Dendritic cell treated with granulocyte-macrophage colony-stimulating factor and Interleukin-4, amounts not matched to agents 40 ng/mL and 50 ng/mL, for 4 days (primary cell): ENCODE measurements around the gene TMEM190.

ENCODE experiments used
- H3K27ac Mint-ChIP-seq: one replicate; pipeline ENCODE4 v1.8.0; 2022; ENCODE audit warnings: mild to moderate bottlenecking, mixed read lengths
- H3K27me3 Mint-ChIP-seq: one replicate; pipeline ENCODE4 v1.8.0; 2022; ENCODE audit warnings: mild to moderate bottlenecking, mixed read lengths
- H3K36me3 Mint-ChIP-seq: one replicate; pipeline ENCODE4 v1.8.0; 2022; ENCODE audit warnings: low read depth, mixed read lengths
- H3K4me1 Mint-ChIP-seq: one replicate; pipeline ENCODE4 v1.8.0; 2022; ENCODE audit warnings: low read depth, mixed read lengths
- H3K4me3 Mint-ChIP-seq: one replicate; pipeline ENCODE4 v1.8.0; 2022; ENCODE audit warnings: mild to moderate bottlenecking, moderate library complexity, mixed read lengths
- H3K9me3 Mint-ChIP-seq: one replicate; pipeline ENCODE4 v1.8.0; 2022; ENCODE audit warnings: mixed read lengths
- intact Hi-C: fragments of 100-400 bp; cut with micrococcal nuclease; formaldehyde crosslinking; loops from one replicate; pipeline ENCODE4 v1.15.0; 2022

TMEM190 gene

GRCh38 chr19:55358943-55359908, 17.4 kb upstream of the TMEM190 start:
- H3K9me3 Mint-ChIP-seq, result no peaks in the 10 kb centered on the region
- H3K27ac Mint-ChIP-seq, result no peak overlapping the region
- H3K4me1 Mint-ChIP-seq, result no peaks in the 10 kb centered on the region
- peaks cover 44% of the 10 kb centered on the region for H3K27me3 Mint-ChIP-seq
- no peaks in the 10 kb centered on the region for H3K36me3 Mint-ChIP-seq
- intact Hi-C loops, result no loop called here
- no peak overlapping the region for H3K4me3 Mint-ChIP-seq

- Mint-ChIP-seq H3K4me3 (no peak overlapping the region), H3K27me3 (peaks cover 40% of the 10 kb centered on the region), H3K4me1 (no peaks in the 10 kb centered on the region), H3K9me3 (no peaks in the 10 kb centered on the region), H3K27ac (no peak overlapping the region), H3K36me3 (no peaks in the 10 kb centered on the region)
- intact Hi-C loops, result no loop called here
Measured at GRCh38 chr19:55360902-55361301, 15.7 kb upstream of the TMEM190 start.

- Mint-ChIP-seq H3K4me3 (no peak overlapping the region), H3K9me3 (no peaks in the 10 kb centered on the region), H3K36me3 (no peaks in the 10 kb centered on the region), H3K27ac (no peak overlapping the region), H3K4me1 (no peaks in the 10 kb centered on the region), H3K27me3 (peaks cover 32% of the 10 kb centered on the region)
- intact Hi-C loops, result no loop called here
Measured at GRCh38 chr19:55362174-55362989, 14.2 kb upstream of the TMEM190 start.

- Mint-ChIP-seq H3K36me3 (no peaks in the 10 kb centered on the region), H3K4me1 (no peaks in the 10 kb centered on the region), H3K27ac (no peak within 1 kb of the TSS), H3K27me3 (peaks cover 32% of the 10 kb centered on the region), H3K4me3 (no peak within 1 kb of the TSS), H3K9me3 (no peaks in the 10 kb centered on the region)
- intact Hi-C loops, result no loop called here
Measured at GRCh38 chr19:55362990-55363716, 13.5 kb upstream of the TMEM190 start, which contains the start of gene GARIN5B. Gene GARIN5B (minus strand): TSS chr19:55363260. CDS start chr19:55363066, 194 bp downstream.

GRCh38 chr19:55365245-55365644, 11.4 kb upstream of the TMEM190 start:
- Mint-ChIP-seq H3K4me1 (peaks cover 11% of the 10 kb centered on the region), H3K27ac (no peak overlapping the region), H3K4me3 (no peak overlapping the region), H3K27me3 (peaks cover 41% of the 10 kb centered on the region), H3K9me3 (no peaks in the 10 kb centered on the region), H3K36me3 (no peaks in the 10 kb centered on the region)
- intact Hi-C loops, result no loop called here

- no peak overlapping the region for H3K4me3 Mint-ChIP-seq
- intact Hi-C loops, result no loop called here
- peaks cover 11% of the 10 kb centered on the region for H3K4me1 Mint-ChIP-seq
- no peak overlapping the region for H3K27ac Mint-ChIP-seq
- peaks cover 47% of the 10 kb centered on the region for H3K27me3 Mint-ChIP-seq
- no peaks in the 10 kb centered on the region for H3K36me3 Mint-ChIP-seq
- no peaks in the 10 kb centered on the region for H3K9me3 Mint-ChIP-seq
Measured at GRCh38 chr19:55365964-55366363, 10.7 kb upstream of the TMEM190 start.

GRCh38 chr19:55366790-55367189, 9.8 kb upstream of the TMEM190 start:
- Mint-ChIP-seq H3K4me3 (no peak overlapping the region), H3K27ac (no peak overlapping the region)

GRCh38 chr19:55368106-55368505, 8.5 kb upstream of the TMEM190 start:
- H3K27me3 Mint-ChIP-seq, result peaks cover 66% of the 10 kb centered on the region
- no peak overlapping the region for H3K27ac Mint-ChIP-seq
- H3K9me3 Mint-ChIP-seq, result no peaks in the 10 kb centered on the region
- H3K36me3 Mint-ChIP-seq, result no peaks in the 10 kb centered on the region
- intact Hi-C loops, result no loop called here
- H3K4me3 Mint-ChIP-seq, result no peak overlapping the region
- peaks cover 11% of the 10 kb centered on the region for H3K4me1 Mint-ChIP-seq

More at GRCh38 chr19:55366790-55367189, 9.8 kb upstream of the TMEM190 start:
- Mint-ChIP-seq H3K36me3 (no peaks in the 10 kb centered on the region), H3K27me3 (peaks cover 55% of the 10 kb centered on the region), H3K9me3 (no peaks in the 10 kb centered on the region), H3K4me1 (peaks cover 11% of the 10 kb centered on the region)
- intact Hi-C loops, result no loop called here

GRCh38 chr19:55368701-55369563, 7.7 kb upstream of the TMEM190 start:
- Mint-ChIP-seq H3K9me3 (no peaks in the 10 kb centered on the region), H3K36me3 (no peaks in the 10 kb centered on the region), H3K4me3 (peak overlapping the region; percentile 59), H3K27me3 (peaks cover 72% of the 10 kb centered on the region), H3K4me1 (peaks cover 11% of the 10 kb centered on the region), H3K27ac (no peak overlapping the region)
- intact Hi-C loops, result no loop called here

GRCh38 chr19:55369653-55370304, 6.8 kb upstream of the TMEM190 start:
- H3K4me1 Mint-ChIP-seq, result peaks cover 11% of the 10 kb centered on the region
- H3K36me3 Mint-ChIP-seq, result no peaks in the 10 kb centered on the region
- intact Hi-C loops, result no loop called here
- H3K9me3 Mint-ChIP-seq, result no peaks in the 10 kb centered on the region
- H3K27me3 Mint-ChIP-seq, result peaks cover 76% of the 10 kb centered on the region
- H3K27ac Mint-ChIP-seq, result peak overlapping the region; percentile 59
- H3K4me3 Mint-ChIP-seq, result peak overlapping the region; percentile 68

- peak within 1 kb of the TSS; percentile 68 for H3K4me3 Mint-ChIP-seq
- H3K36me3 Mint-ChIP-seq, result no peaks in the 10 kb centered on the region
- peaks cover 11% of the 10 kb centered on the region for H3K4me1 Mint-ChIP-seq
- peak within 1 kb of the TSS; percentile 59 for H3K27ac Mint-ChIP-seq
- peaks cover 75% of the 10 kb centered on the region for H3K27me3 Mint-ChIP-seq
- intact Hi-C loops, result no loop called here
- H3K9me3 Mint-ChIP-seq, result no peaks in the 10 kb centered on the region
Measured at GRCh38 chr19:55370305-55370988, 6.2 kb upstream of the TMEM190 start, which contains the start of gene IL11. Gene IL11 (minus strand): TSS chr19:55370463. CDS start chr19:55370310, 153 bp downstream.
